ENCODE results near the gene ZNF148. TPM values are rescaled to one million over a fixed set of nuclear protein-coding genes. Genes with fewer than 3 reads are reported as not detected.

Gene ZNF148
- total and polyA plus RNA-seq, 2 of the 4 experiments (the other 2 are of a cell fraction) = 9.4 to 65.2 TPM

- peaks cover 19 to 70% of the 10 kb centered on the region in 2 experiments; a peak in 3 of 4 replicates for H3K79me1 ChIP-seq (ENCODE audit: low read depth in 1 of 2, low read length in 2 of 2)
- H4K8ac ChIP-seq (ENCODE audit: low read depth in 2 of 2, low read length in 2 of 2) = no peak overlapping the region
- H2BK15ac ChIP-seq (ENCODE audit: low read depth, low read length) = no peak overlapping the region
- no peak overlapping the region for H3K27ac ChIP-seq (ENCODE audit: insufficient read depth, low read length)
- no peak overlapping the region for H4K5ac ChIP-seq (ENCODE audit: low read depth, low read length)
- no TSS peak for BruUV-seq (replicated peaks)
- H2BK20ac ChIP-seq (ENCODE audit: low read depth, low read length) = no peak overlapping the region
- no peak overlapping the region for H2AFZ ChIP-seq (replicated peaks; ENCODE audit: low read length, poor library complexity)
- no peaks in the 10 kb centered on the region for H3K36me3 ChIP-seq (ENCODE audit: control insufficient read depth, insufficient read depth, low read length)
- H3K4ac ChIP-seq (ENCODE audit: low read depth, low read length) = no peak overlapping the region
- CTCF ChIA-PET = no interaction called here
- ATAC-seq (ENCODE audit: low read depth) (no peak), DNase-seq (no peak)
- no peak overlapping the region for H2BK120ac ChIP-seq (ENCODE audit: low read depth, low read length)
- H3K4me2 ChIP-seq (ENCODE audit: low read depth, low read length) = no peak overlapping the region
- no peak overlapping the region for H3K4me3 ChIP-seq (ENCODE audit: insufficient read depth, low read depth, low read length)
- intact Hi-C loops (cut with micrococcal nuclease) = no loop called here
- H2BK5ac ChIP-seq (ENCODE audit: low read depth, low read length, poor library complexity, severe bottlenecking) = no peak overlapping the region
- H3K27me3 ChIP-seq (ENCODE audit: control insufficient read depth, insufficient read depth, low read length) = no peaks in the 10 kb centered on the region
- no peak overlapping the region for H3K9ac ChIP-seq (ENCODE audit: low read depth, low read length)
- H2AK5ac ChIP-seq (ENCODE audit: low read depth, low read length) = no peak overlapping the region
- no peak overlapping the region for H3K14ac ChIP-seq (replicated peaks; ENCODE audit: low read depth, low read length)
- H3K4me1 ChIP-seq (ENCODE audit: control insufficient read depth, insufficient read depth, low read length) = peaks cover 4% of the 10 kb centered on the region; the same call in 1 of the 2 replicates
- no peak overlapping the region for H3K23ac ChIP-seq (ENCODE audit: low read depth, low read length)
- no peak overlapping the region for H2AK9ac ChIP-seq (replicated peaks; ENCODE audit: low read depth, low read length, poor library complexity)
- no peaks in the 10 kb centered on the region for H3K9me3 ChIP-seq (ENCODE audit: control insufficient read depth, insufficient read depth, low read length)
- H3K18ac ChIP-seq (ENCODE audit: low read depth, low read length) = no peak overlapping the region
- in situ Hi-C loops (cut with MboI; ENCODE audit: low sequenced_read_pairs) = no loop called here
- WGBS, 2 experiments (ENCODE audit: extremely low coverage in 2 of 2, insufficient read length in 1 of 2) = no CpG with 5 or more reads among the region's 3 CpGs
- POLR2A ChIA-PET (ENCODE audit: unreplicated experiment) = no interaction called here
- peaks cover 69% of the 10 kb centered on the region for H4K20me1 ChIP-seq (ENCODE audit: insufficient read depth, low read length)
- dilution Hi-C loops (cut with HindIII; ENCODE audit: low sequenced_read_pairs, unreplicated experiment) = no loop called here
- H3K9me1 ChIP-seq (ENCODE audit: insufficient read depth, low read length) = no peaks in the 10 kb centered on the region
- H3K56ac ChIP-seq (ENCODE audit: extremely low read depth, insufficient read depth, low read length) = no peak overlapping the region
- no peak overlapping the region for H4K91ac ChIP-seq (ENCODE audit: insufficient read depth, low read depth, low read length)
- TF ChIP-seq RAD21 (IDR thresholded peaks at IDR 0.05; ENCODE audit: low read length) = no peak
- no peak for TF ChIP-seq BHLHE40 (IDR thresholded peaks at IDR 0.05; ENCODE audit: low read depth, low read length)
- TF ChIP-seq POLR2A (IDR thresholded peaks at IDR 0.05; ENCODE audit: low read depth, low read length) = no peak
- TF ChIP-seq RCOR1 (IDR thresholded peaks at IDR 0.05; ENCODE audit: insufficient replicate concordance, low read length) = no peak
- TF ChIP-seq FOS (IDR thresholded peaks at IDR 0.05; ENCODE audit: low read depth, low read length) = no peak
- no peak for TF ChIP-seq CEBPB (IDR thresholded peaks at IDR 0.05; ENCODE audit: low read depth, low read length)
These were observed 21.5 kb downstream of the ZNF148 start for GRCh38 chr3:125353659-125354058.

All from IMR-90 (cell line).